Cardiac septum (tissue), 1 donor: ENCODE results near the gene HELLS. TPM values are rescaled to one million over a fixed set of nuclear protein-coding genes. Genes with fewer than 3 reads are reported as not detected.
"Not testable (repeated sequence)": the region's sequence is repeated elsewhere in the genome, so short reads cannot be mapped to it uniquely, and the experiment has no call there.

ENCODE experiments used
- DNase-seq: peaks from one replicate; pipeline ENCODE4 v3.0.0-alpha.2; 2020; ENCODE audit warnings: low spot score
- intact Hi-C: fragments of 100-400 bp; cut with DNase I; formaldehyde crosslinking; loops from one replicate; pipeline ENCODE4 v1.14.0; 2022
- long read RNA-seq: library from polyadenylated mRNA; unstranded; transcript quantifications from one replicate; pipeline ENCODE4 v2.0.0, GENCODE V29; 2021
- total RNA-seq: library from RNA; stranded (reverse); fragmentation: NEBNext Ultra II Directional; extraction: Animal tissue kit (Norgen Biotek cat#: 25700); gene quantifications from one replicate; pipeline ENCODE4 v1.2.1, GENCODE V29; 2021
- donor health status: DM: no; HTN: no; CAD: no.

The HELLS gene
- 0.86 TPM for total RNA-seq
- long read RNA-seq, partial matches to known transcripts = 0 of 3 reads
- long read RNA-seq, other reads (novel, unspliced or antisense) = 3 of 3 reads

DNA sequence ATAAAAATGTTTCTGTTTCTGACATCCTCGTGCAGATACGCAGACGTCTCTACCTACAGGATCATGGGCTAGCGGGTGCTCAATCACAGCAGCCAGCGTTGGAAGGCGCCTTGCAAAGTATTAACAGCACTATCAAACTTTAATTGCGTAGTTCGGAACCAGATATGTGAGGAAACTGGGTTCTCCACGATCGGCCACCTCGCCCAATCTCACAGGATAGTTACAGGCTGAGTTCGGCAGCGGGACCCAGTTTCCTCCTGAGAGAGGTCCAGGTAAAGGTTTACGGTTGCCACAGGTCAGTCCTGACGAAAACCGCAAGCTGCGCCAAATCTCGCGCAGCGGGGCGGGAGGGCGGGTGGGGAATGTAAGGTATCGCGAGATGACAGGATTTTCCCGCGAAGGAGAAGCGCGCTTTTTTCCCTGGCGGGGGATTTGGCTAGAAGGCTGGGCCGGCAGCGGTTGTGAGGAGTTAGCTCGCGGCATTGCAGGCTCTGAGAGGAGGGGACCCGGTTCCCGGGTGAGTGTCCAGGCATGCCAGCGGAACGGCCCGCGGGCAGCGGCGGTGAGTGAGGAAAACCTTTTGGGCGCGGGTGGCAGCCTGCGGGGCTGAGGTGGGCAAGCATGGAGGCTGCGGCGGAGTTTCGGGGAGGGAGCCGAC lies at the start of gene HELLS:
Gene HELLS, plus strand, starts transcription at position 398 of the 658 bp plus-strand sequence. Its CDS starts 134 bp downstream, at position 532.
- peak; percentile 80 for DNase-seq
- intact Hi-C loops = no loop called here

DNA sequence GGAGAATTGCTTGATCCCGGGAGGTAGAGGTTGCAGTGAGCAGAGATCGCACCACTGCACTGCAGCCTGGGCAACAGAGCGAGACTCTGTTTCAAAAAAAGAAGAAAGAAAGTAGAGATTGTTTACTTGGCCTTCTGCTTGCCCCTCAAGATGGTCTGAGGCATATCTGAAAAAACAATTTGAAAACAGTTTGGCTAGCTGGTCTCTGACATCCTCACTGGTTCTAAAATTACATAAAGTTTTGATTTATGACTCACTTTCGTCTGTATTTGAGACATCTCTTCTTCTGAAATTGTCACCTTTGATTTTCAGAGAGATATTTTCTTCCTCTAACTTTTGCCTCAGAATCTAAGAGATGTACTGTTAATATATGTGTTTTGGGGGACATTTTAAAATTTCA lies 49.6 kb upstream of the HELLS start:
- DNase-seq = no peak
- intact Hi-C loops = no loop called here

DNA sequence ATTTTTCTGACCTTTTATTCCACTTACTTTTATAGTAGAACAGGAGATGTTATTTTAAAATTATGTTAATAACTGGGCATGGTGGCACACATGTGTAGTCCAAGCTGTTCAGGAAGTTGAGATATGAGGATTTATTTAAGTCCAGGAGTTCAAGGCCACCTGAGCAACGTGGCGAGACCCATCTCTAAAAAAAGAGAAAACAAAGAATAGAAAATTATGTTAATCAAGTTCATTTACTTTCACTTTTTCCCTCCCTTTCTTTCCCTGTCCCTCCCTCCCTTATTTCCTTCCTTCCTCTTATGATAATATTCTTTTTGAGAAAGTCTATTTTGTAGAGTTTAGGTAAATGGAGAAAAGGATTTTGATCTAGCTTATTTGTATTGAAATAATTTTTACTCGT lies 48.9 kb upstream of the HELLS start:
- intact Hi-C loops = no loop called here
- no peak for DNase-seq

DNA sequence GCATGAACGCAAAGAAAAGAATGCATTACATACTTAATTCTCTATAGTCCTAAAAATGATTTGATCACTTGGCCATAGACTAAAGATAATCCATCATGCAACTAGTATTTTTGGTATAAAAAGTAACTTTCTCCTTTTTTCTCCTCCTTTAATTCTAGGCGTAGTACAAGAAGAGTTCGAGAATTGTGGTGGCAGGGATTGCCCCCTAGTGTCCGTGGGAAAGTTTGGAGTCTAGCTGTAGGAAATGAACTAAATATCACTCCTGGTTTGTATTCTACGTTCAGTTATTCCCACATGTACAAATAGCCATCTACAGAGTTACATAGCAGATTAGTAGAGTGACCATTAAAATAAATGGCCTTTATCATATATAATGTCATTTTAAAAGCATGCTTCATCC lies 45.5 kb upstream of the HELLS start:
- DNase-seq = no peak
- intact Hi-C loops = no loop called here

DNA sequence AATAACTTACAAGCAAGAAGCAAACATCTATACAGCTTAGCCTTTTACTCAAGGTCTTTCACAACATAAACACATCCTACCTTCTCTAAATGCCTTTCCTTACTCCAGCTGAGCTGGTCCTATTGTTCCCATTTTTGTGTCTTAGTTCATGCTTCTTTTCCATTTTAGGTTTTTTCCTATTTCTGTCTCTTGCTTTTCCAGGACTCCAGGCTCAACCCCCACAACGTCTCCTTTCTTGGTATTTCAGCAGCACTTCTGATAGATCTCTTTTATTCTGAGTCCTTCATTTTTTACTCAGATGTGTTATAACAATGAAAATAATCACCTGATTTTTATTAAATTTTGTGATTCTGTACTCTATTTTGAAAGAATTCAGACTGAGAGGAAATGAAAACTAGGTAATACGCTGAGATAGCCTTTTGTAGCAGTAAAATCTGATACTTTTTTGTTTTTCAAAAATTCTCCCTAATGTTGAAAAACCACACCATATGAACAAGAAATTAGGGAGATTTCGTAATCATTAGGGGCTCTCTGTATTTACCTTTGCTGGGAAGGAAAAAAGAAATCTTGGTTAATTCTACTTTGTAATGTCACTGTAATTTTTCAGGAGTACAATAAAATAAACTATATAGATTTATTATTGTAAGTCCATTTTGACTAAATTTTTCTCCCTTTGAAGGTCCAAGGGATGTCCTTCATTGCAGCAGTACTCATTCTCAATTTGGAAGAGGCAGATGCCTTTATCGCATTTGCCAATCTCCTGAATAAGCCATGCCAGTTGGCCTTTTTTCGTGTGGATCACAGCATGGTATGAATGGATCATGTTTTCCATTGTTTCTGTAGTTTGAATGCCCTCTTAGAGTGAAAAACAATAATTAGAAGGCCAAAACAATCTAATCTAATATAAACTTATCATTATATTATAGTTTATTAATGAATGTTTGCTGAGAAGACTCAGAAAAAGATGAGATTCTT lies 24.0 kb upstream of the HELLS start:
- intact Hi-C loops = no loop called here

DNA sequence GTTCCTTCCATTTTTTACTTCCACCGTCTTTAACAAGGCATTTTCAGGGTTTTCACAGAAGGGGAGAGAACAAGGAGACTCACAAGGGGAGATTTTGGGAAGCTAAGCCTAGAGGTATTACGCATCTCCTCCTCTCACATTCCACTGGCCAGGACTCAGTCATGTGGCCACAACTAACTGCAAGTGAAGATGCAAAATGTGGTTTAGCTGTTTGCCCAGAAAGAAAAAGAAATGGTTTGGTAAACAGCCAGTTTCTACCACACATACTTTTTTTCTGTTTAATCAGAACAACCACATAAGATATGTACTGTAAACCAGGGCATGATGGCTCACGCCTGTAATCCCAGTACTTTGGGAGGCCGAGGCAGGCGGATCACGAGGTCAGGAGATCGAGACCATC lies 21.4 kb upstream of the HELLS start:
- intact Hi-C loops = no loop called here
- no peak for DNase-seq

More for the DNA sequence above, 24.0 kb upstream of the HELLS start:
- no peak for DNase-seq

DNA sequence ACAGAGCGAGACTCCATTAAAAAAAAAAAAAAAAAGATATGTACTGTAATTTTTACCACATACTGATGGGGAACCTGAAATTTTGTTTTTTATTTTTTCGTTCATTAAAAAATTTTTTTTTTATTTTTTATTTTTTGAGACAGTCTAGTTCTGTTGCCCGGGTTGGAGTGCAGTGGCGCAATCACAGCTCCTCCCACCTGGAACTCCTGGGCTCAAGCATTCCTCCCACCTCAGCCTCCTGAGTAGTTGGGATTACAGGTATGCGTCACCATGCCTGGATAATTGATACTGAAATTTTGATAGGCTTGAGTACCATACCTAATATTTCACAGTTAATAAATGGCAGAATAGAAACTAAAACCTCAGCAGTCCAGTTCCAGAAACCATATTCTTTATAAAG lies 20.9 kb upstream of the HELLS start:
- intact Hi-C loops = no loop called here
- no peak for DNase-seq

DNA sequence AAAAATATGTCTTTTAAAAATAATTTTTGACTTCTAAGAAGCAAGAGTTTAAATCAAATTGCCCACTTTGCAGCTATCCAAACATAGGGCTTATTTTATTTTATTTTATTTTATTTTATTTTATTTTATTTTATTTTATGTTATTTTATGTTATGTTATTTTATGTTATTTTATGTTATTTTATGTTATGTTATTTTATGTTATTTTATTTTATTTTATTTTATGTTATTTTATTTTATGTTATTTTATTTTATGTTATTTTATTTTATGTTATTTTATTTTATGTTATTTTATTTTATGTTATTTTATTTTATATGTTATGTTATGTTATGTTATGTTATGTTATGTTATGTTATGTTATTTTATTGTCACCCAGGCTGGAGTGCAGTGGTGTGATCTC lies 14.0 kb upstream of the HELLS start:
- DNase-seq, intact Hi-C loops: not testable (repeated sequence)

DNA sequence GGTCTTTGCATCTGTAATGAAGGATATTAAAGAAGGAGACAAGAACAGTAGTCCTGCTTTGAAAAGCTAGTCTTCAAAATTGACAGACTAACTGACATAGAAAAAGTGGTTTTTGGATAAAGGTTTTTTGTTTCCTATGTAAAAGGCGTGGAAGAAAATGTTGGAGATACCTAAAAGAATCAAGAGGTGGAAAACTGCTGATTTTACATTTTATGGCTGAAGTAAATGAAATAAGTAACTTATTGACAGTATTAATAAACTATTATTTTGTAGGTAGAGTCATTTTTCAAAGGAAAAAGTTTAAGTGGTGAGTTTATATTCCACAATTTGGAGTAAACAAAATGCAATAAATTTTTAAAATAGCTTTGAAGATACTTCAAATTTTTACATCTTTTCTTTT lies 12.6 kb upstream of the HELLS start:
- intact Hi-C loops = no loop called here
- DNase-seq = no peak

DNA sequence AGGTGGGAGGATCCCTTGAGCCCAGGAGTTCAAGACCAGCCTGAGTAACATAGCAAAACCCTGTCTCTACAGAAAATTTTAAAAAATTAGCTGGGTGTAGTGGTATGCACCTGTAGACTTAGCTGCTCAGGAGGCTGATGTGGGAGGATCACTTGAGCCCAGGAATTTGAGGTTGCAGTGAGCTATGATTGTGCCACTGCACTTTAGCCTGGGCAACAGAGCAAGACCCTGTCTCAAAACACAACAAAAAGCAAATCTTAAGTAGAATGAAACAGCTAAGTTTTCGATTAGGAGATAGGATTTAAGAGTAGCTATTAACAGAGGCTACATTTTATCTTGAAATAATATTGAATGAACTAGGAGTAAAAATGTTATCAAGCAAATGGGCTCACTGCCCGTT lies 3.3 kb upstream of the HELLS start:
- intact Hi-C loops, DNase-seq: not testable (repeated sequence)

DNA sequence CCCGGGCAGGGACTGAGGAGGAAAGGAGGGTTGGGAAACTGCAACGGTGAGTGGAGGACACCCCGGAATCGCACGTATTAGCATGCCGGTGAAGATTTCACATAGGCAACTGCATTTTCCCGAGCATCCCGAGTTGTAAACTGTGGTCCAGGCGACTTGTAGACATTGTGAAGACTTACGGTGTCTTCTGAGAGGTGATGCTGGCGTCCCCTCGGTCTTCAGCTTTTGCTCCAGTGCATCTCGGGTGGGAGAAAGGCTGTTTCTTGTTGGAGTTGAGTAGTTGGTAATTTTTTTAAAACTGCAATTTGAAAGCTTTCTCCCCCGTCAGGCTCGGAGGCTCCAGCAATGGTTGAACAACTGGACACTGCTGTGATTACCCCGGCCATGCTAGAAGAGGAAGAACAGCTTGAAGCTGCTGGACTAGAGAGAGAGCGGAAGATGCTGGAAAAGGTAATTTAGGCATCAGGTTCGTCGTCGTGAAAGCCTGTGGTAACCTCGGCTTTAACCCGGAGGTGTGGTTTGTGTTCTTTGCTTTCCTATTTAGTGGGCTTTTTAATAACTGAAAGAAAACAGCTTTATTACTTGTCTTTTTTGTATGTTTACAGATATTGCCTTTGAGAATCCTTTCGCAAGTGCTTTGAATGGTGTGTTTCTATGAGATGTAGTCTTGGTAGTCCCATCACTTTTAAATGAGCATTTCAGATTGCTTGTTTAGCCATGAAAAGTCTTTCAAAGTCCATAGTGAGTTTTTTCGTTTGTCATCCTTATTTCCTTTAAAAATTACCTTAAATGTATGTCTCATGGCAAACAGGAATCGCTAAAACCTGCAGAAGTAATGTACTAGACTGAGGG lies 687 bp downstream of the HELLS start:
- intact Hi-C loops = no loop called here
- no peak for DNase-seq

DNA sequence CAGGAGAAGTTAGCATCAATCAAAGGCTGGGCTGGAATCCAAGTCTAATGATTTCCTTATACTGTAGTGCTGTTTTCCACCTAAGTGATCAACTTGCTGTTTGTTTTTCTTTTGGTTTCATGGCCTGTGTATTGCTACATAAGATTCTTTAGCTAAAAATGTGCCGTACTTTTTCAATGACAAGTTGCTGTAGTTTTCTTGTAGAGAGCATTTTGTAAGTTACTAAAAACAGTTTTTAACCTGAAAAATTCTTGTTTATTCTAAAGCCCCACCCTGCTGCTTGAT lies 1.3 kb downstream of the HELLS start:
- intact Hi-C loops = no loop called here
- DNase-seq = no peak

DNA sequence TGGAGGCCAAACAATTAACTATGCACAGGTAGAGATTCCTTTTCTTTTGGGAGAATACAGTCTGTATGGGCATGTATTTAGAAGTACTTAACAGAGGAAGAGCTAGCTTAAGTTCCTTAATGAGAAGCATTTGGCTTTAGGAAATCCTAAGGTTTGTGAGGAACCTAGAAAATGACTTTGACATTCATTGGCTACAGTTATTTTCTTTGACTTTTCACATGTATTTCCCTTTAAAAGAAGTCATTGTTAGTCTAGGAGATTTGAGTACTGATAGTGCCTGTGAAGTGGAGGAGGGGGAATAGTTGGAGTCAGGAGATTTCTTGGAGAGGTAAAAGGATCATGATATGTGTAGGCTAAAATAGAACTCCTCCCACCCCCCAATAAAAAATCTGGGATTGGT lies 3.6 kb downstream of the HELLS start:
- intact Hi-C loops = no loop called here
- no peak for DNase-seq

DNA sequence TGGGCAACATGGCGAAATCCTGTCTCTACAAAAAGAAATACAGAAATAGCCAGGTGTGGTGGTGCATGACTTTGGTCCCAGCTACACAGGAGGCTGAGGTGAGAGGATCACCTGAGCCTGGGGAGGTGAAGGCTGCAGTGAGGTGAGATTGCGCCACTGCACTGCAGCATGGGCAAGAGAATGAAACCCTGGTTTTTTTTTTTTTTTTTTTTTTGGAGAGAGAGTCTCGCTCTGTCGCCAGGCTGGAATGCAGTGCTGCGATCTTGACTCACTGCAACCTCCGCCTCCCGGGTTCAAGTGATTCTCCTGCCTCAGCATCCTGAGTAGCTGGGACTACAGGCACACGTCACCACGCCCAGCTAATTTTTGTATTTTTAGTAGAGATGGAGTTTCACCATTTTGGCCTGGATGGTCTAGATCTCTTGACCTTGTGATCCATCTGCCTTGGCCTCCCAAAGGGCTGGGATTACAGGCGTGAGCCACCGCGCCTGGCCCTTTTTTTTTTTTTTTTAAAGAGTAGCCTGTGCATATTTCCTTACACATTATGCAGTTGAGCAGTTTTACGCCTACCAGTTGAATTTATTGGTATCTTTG lies 22.2 kb downstream of the HELLS start:
- DNase-seq, intact Hi-C loops: not testable (repeated sequence)

DNA sequence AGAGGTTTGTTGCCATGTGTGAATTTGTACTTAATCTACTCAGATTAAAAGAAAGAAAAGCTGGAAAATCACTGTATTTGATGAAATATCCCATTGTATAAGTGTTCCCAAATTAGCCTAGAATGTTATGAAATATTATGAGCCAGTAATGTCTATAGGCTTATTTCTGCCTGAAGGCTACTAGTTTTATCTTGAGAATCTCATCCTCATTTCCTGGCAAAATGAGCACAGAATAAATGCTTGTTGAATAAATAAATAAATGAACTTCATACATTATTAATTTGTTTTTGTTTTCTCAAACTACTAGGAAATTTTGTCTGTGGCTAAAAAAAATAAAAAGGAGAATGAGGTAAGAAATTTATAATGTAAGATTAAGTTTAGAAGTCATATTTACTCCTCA lies 25.5 kb downstream of the HELLS start:
- no peak for DNase-seq
- intact Hi-C loops = no loop called here

DNA sequence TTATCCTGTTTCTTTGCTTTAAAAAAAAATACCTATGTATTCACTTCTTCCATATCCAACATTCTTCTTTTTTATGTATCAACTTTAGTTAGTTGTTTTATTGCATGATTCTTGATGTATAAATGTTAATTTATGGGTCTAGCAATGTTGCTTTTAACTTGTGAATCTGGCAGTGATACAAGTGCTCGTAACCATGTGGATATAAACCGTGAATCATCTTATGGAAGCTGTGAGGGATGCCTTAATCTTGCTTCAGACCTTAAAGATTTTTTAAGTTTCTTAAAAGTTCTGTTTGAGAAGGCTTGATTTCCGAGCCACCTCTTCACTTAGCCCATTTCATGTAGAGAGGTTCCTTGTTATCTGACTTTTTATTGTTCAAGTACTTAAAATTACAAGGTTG lies 25.9 kb downstream of the HELLS start:
- intact Hi-C loops = no loop called here
- DNase-seq = no peak

DNA sequence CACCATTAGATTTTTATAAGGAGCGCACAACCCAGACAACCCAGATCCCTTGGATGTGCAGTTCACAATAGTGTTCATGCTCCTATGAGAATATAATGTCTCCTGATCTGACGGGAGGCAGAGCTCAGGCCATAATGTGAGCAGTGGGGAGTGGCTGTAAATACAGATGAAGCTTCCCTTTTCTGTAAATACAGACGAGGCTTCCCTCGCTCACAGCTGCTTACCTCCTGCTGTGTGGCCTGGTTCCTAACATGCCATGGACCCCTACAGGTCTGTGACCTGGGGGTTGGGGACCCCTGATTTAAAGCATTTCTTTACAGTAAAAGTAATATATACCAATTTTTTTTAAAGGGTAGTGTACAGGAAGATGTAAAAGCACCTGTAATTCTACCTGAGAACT lies 33.2 kb downstream of the HELLS start:
- no peak for DNase-seq
- intact Hi-C loops = no loop called here

DNA sequence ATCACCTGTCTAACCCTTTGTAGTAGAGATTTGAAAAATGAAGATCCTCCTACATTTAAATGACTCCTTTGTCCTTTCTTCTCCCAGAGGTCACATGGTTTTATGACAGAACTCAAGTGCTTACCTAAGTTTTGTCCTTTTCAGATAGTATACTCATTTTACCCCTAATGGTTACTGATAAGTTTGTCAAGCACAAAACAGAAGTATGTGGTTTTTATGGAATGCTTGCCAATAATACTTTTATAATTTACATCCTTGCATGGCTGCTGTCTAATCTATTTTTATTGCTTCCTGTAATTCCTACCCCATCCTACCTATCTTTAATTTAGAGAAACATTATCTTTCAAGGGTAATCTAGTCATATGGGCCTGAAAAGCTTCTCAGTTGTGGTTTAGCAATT lies 37.5 kb downstream of the HELLS start:
- DNase-seq = no peak
- intact Hi-C loops = no loop called here

DNA sequence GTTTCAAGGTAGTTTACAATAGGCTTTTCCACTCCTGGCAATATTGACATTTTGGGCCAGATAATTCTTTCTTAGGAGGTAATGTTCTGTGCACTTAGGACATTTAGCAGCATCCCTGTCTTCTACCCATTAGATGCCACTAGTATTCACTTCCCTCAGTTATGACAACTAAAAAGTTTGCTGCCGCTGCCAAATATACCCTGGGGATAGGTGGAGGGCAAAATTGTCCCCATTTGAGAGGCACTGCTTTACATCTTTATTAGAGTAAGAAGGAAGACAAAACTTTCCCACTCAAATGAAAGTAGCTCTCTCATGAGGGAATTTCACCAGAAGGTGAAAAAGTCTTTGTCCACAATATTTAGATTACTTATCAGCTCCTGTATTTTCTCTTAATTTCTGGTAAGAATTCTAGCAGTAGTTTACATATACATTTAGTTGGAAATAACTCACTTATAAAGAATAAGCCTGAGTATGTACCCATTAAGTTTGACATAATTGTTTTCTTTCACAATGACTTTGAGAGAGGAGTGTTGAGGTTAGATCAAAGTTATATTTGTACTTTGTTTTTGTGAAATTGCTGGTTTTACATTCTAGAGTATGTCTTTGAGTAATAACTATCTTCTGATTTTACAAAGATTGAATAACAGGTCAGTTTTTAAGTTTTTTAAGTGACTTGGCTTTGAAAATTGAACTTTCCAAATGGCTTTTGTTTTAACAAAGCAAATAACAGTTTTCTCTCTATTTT lies 46.0 kb downstream of the HELLS start:
- no peak for DNase-seq
- intact Hi-C loops = no loop called here
